Coronary artery (tissue), 2 donors: ENCODE results near the gene SPEG.

Experiments
- DNase-seq: peaks from one replicate; pipeline ENCODE4 v3.0.0-alpha.2; 2017; ENCODE audit warnings: low spot score
- H3K27ac ChIP-seq, 2 donors: fragments of 200-600 bp; sonication (generic); one replicate each; pipeline ENCODE4 v1.5.1; 2016 to 2019
- H3K4me3 ChIP-seq: fragments of 200-600 bp; sonication (generic); 2 replicates; pipeline ENCODE4 v1.5.1; 2016; ENCODE audit warnings: mild to moderate bottlenecking, moderate library complexity
- TF ChIP-seq, protein P1 (sequence below): fragments of 200-600 bp; sonication (generic); IDR thresholded peaks from one replicate; pipeline ENCODE4 v1.5.1; 2019; ENCODE audit warnings: antibody characterized with exemption

The SPEG gene

DNA sequence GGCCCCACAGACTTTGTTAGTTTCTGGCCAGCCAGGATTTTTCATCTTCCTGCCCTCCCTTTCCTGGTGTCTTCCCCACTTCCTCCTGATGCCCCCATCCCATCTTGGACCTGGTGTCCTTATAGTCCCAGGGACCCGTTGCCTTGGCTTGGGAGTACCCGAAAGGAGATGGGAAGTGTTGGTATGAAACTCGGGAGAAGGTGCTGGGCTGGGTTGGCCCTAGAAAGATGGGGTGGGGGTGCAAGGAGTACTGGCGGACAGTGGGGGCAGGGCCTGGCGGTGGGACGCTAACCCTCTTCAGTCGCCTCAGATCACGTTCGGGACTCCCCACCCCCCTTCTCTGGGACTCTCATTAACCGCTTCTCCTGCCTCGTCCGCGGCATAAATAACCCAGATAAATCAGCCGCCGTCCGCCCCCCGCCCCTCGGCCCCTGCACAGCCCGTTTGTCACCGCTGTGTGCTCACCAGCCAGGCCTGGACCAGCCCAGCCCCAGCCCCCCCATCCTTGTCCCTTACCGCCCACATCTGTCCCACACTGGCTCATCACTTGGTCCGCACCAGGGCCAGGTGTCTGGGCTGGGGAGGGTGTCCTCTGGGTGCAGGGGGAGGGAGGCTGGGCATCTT lies 76.0 kb downstream of the SPEG start:
- no peak for DNase-seq
- TF ChIP-seq, protein P1, sequence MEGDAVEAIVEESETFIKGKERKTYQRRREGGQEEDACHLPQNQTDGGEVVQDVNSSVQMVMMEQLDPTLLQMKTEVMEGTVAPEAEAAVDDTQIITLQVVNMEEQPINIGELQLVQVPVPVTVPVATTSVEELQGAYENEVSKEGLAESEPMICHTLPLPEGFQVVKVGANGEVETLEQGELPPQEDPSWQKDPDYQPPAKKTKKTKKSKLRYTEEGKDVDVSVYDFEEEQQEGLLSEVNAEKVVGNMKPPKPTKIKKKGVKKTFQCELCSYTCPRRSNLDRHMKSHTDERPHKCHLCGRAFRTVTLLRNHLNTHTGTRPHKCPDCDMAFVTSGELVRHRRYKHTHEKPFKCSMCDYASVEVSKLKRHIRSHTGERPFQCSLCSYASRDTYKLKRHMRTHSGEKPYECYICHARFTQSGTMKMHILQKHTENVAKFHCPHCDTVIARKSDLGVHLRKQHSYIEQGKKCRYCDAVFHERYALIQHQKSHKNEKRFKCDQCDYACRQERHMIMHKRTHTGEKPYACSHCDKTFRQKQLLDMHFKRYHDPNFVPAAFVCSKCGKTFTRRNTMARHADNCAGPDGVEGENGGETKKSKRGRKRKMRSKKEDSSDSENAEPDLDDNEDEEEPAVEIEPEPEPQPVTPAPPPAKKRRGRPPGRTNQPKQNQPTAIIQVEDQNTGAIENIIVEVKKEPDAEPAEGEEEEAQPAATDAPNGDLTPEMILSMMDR = no peak
- H3K27ac ChIP-seq = no peak overlapping the region
- peak overlapping the region; percentile 65 for H3K4me3 ChIP-seq

DNA sequence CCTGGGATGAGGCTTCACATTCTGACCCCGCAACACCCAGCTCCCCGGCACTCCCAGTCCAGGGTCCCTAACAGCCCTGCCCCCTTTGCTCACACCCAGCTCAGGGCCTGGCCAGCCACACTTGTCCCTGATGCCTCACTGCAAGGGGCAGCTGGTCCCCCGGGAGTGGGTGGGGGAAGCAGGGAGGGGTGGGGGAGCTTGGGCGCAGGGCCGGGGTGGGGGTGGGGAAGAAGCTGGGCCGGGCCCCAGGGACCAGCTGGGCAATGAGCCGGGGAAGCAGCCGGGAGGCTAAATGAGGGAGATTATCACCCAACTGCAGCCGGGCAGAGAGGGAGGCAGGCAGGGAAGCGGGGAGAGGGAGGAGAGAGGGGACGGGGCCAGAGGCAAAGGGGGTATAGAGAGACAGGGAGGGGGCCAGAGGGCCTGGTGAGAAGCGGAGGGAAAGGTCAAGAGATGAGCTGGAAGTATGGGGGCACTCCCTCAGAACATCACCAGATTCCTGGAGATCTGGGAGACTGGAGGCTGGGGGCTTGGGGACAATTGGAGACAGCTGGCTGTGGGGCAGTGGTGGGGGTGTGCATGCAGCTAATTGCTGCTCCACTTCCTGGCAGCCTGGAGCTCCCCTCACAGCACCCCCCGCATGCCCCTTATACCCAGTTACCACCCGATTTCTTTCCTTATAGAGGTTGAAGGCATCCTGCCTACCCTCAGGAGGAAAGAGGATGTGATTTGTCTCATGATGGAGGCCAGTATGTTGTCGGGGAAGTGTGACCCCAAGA lies 77.1 kb downstream of the SPEG start:
- H3K27ac ChIP-seq = no peak overlapping the region
- H3K4me3 ChIP-seq = no peak overlapping the region
- TF ChIP-seq, protein P1 = no peak
- no peak for DNase-seq

GRCh38 chr2:219512524-219513216 lies 78.0 kb downstream of the SPEG start:
- no peak overlapping the region for H3K4me3 ChIP-seq
- DNase-seq = no peak

DNA sequence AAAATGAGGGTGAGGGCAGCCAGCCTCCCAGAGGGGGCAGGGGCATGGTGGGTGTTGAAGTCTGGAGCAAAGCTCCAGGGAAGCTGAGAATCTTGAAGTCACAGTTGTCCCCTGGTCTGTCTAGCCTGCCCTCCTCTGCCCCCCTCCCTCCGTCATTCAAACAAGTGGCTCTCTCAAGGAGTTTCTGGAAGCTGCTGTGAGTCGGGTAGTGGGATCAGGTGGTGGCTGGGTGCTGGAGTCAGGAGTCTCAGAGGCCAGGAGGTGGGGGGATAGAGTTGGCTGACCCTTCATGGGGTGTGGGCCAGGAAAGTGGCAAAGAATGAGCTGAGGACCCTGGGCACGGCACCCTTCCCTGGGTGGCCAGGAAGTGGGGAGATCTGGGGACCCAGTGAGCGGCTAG lies 79.1 kb downstream of the SPEG start:
- H3K4me3 ChIP-seq = peak overlapping the region; percentile 43
- DNase-seq = no peak
- TF ChIP-seq, protein P1 = no peak
- H3K27ac ChIP-seq = no peak overlapping the region

More at GRCh38 chr2:219512524-219513216, 78.0 kb downstream of the SPEG start:
- TF ChIP-seq, protein P1 = no peak
- H3K27ac ChIP-seq = no peak overlapping the region

DNA sequence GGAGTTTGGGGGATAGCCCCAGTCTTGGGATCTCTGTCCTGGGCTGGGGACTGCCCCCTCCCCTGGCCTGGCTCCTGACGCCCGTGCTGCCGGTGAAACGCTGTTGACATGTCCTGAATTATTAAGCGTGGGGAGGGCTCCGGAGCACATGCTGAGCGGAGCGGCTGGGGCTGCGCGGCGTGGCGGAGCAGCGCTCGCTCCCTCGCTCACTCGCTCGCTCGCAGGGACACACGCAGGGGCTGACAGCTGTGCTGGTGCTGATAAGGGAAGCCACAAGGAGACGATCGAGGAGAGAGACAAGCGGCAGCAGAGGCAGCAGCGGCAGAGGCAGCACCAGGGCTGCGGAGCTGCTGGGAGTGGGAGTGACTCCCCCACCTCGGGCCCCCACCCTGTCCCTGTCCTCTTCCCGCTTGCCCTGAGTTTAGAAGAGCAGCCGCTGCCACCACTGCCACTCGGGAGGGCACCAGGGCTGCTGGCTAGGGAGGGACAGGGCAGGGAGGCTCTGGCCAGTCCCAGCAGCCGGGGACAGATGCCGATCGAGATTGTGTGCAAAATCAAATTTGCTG lies 79.6 kb downstream of the SPEG start, which contains the start of gene ASIC4:
Gene ASIC4, plus strand, starts transcription at position 287 of the 566 bp plus-strand sequence. Its CDS starts 243 bp downstream, at position 530.
- Histone ChIP-seq H3K27ac (no peak within 1 kb of the TSS), H3K4me3 (peak within 1 kb of the TSS; percentile 43)
- no peak for DNase-seq
- TF ChIP-seq, protein P1 = no peak

- Histone ChIP-seq H3K4me3 (no peak overlapping the region), H3K27ac (no peak overlapping the region)
- no peak for DNase-seq
- TF ChIP-seq, protein P1 = no peak
Observed at GRCh38 chr2:219514836-219515235, 80.2 kb downstream of the SPEG start.
